ENCODE results near the gene KMT5B.

GRCh38 chr11:68242616-68243015, 29.5 kb upstream of the KMT5B start:
- TF ChIP-seq, protein P1, sequence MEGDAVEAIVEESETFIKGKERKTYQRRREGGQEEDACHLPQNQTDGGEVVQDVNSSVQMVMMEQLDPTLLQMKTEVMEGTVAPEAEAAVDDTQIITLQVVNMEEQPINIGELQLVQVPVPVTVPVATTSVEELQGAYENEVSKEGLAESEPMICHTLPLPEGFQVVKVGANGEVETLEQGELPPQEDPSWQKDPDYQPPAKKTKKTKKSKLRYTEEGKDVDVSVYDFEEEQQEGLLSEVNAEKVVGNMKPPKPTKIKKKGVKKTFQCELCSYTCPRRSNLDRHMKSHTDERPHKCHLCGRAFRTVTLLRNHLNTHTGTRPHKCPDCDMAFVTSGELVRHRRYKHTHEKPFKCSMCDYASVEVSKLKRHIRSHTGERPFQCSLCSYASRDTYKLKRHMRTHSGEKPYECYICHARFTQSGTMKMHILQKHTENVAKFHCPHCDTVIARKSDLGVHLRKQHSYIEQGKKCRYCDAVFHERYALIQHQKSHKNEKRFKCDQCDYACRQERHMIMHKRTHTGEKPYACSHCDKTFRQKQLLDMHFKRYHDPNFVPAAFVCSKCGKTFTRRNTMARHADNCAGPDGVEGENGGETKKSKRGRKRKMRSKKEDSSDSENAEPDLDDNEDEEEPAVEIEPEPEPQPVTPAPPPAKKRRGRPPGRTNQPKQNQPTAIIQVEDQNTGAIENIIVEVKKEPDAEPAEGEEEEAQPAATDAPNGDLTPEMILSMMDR (IDR thresholded peaks at IDR 0.05): no peak
- no peak for TF ChIP-seq POLR2A (IDR thresholded peaks at IDR 0.05)

Data from thyroid gland (tissue), 4 donors.